Activated naive CD4-positive, alpha-beta T cell (primary cell): ENCODE results near the gene KDELR3.
"Not testable (repeated sequence)": the region's sequence is repeated elsewhere in the genome, so short reads cannot be mapped to it uniquely, and the experiment has no call there.

ENCODE experiments used
- DNase-seq, 4 experiments: peaks; one replicate each; lab custom pipeline; 2025; lab: John Stamatoyannopoulos, UW

Gene KDELR3

DNA sequence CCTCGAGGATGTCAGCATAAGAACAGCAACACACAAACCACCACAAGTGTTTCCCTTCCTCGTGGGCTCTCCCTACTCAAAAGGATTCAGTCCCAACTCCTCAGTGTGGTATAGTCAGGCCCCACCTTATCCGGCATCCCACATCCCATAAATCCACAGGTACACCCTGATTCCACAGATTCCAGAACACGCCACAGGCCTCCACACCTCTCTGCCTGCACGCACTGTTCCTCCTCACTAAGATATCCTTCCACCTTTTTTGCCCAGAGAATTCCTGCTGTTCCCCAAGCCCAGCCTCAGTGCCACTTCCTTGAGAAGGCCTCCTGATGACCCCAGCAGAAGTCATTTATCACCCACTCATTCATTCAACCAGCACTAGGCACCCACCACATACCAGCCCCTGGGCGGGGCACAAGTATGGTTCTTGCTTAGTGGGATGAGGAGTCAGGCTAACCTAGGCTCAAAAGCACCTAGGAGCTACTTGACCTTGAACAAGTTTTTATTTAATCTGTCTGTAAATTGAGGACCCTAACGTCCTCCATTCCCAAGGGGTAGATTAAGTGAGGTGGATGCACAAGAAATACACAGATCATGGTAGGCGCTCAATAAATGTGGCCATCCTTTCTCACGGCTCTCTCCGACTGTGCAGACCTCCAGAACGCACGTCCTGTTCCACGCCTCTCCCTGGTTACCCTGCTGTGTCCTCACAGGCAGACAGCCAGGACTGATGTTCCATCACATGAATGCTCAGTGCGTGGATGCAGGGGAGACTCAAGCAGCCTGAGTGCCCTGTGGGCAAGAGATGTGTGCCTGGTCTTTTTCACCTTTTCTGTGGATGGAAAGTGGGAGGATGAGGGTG, 10.8 kb upstream of the KDELR3 start:
- DNase-seq, result no peak

- no peak for DNase-seq
Observed at GRCh38 chr22:38460426-38460840, 7.5 kb upstream of the KDELR3 start.

DNA sequence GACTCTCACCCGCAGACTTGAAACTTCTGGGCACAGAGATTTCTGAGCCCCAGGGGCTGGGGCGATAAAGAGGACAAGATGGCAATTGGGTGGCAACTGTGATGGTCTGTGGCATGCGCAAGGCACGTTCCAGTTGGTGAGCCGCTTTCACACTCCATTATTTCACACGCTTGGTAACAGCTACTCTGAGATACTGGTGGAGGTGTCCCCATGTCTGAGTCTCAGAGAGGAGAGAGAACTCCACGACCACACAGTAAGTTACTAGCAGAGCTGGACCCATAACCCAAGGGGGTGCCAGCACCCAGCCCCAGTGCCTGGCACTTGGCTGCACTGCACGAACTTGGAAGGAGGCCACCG, 6.9 kb upstream of the KDELR3 start:
- no peak for DNase-seq

DNA sequence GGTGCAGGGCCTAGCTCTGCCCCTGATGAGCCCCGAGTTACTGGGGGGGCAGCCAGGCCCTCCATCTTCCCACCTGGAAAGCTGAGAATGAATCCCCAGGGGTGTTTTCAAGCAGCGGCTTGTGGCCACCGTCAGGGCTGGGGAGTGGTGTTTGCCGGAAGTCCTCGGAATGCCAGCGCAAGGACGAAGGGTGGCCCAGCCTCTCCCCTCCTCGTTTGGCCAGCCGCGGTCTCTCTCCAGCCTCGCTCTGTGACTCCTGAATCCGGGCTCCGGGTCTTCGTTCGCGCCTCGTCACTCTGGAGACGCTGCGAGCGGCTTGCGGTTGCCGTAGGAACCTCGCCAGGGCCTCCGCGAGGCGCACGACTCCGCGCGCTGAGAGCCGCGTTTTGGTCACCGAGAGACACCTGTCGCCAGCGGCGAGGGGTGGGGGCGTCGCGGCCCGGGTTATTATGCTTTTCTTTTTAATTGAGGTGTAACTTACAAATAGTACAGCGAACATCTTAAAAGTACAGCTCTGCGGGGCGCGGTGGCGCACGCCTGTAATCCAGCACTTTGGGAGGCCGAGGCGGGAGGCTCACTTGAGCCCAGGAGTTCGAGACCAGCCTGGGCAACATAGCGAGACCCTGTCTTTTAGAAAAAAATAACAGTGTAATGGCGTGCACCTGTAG, 6.3 kb upstream of the KDELR3 start:
- DNase-seq, result peak in 2 of 4 experiments; percentile 18 to 23

GRCh38 chr22:38462960-38463784, 4.7 kb upstream of the KDELR3 start:
- no peak for DNase-seq

- no peak for DNase-seq
Observed at GRCh38 chr22:38464992-38465672, 2.8 kb upstream of the KDELR3 start.

- DNase-seq, result no peak
Observed at GRCh38 chr22:38465673-38466490, 2.0 kb upstream of the KDELR3 start.

- no peak for DNase-seq
Observed at GRCh38 chr22:38467438-38467903, 425 bp upstream of the KDELR3 start.

DNA sequence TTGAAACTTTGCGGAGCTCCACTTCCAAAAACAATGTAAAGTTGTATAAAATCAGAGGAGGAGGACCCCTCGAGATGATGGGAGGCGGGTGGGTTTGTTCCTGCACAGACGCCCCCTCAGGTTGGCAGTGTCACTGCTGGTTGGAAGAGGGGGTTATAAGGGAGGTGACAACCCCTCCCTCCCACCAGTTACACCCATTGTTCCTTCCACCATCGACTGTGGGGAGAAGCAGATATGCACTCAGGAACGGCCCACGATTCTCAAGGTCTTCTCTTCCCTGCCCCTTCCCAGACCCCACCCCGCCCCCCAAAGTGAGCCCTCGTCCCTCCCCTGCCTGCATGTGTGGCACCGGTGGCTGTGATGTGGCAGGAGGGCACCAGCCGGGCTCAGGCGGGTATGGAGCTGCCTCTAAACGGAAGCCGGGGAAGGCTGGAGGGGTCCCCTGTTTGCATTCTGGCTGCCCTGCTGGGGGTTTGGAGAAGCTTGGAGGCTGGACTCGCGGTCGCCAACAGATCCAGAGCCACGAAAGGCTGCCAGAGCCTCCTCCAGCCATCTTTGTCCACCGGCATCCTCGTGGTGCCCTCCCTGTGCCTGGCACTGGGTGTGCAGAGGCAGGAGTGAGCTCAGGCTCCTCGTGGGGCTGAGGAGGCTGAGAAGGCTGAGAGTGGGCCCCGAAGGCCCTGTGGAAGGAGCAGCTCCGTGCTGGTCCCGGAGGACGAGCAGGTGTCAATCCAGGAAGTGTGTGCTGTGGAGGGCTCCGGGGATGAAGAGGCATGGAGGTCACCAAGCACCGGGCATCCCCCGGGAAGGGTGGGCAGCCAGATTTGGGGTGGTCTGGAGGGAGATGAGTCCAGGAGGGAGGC, 778 bp downstream of the KDELR3 start:
- DNase-seq, result no peak

DNA sequence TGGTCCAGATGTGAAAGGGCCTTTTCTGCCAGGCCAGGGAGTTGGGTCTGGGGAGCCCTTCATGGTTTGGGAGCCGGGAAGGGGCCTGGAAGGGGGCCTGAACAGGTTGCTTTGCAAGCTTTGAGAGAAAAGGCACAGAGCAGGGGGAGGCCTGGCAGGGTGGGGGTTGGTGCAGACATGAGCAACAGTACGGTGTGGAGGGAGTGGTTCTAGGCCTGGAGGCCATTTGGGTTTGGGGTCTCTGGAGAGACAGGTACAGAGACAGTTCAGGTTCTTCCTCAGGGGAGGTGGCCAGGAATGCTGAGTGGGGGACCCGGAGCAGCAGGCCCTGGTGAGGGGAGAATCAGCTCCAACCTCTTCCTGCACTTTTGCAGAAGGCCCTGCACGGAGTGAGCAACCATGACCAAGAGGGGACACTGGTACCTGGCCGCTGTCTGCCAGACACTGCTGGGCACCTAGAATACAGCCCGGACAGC, 1.4 kb downstream of the KDELR3 start:
- DNase-seq, result no peak

DNA sequence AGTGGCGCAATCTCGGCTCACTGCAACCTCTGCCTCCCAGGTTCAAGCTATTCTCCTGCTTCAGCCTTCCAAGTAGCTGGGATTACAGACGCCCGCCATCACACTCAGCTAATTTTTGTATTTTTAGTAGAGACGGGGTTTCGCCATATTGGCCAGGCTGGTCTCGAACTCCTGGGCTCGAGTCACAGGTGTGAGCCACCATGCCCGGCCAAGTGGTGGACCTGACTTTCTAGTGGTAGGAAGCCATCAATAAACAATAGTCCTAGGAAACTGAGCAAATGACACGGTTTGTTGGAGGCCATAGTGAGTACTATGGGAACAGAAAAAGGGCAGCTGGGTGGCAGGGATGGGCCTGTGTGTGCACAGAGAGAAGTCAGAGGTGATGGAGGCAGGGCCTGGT, 2.3 kb downstream of the KDELR3 start:
- DNase-seq, result not testable (repeated sequence)

- no peak for DNase-seq
Observed at GRCh38 chr22:38471237-38471636, 3.3 kb downstream of the KDELR3 start.

GRCh38 chr22:38474003-38474607, 6.2 kb downstream of the KDELR3 start:
- DNase-seq, result no peak

- no peak for DNase-seq
Observed at GRCh38 chr22:38477585-38477984, 9.7 kb downstream of the KDELR3 start.

- DNase-seq, result no peak
Observed at GRCh38 chr22:38479096-38479837, 11.4 kb downstream of the KDELR3 start.

GRCh38 chr22:38481162-38481870, 13.4 kb downstream of the KDELR3 start:
- no peak for DNase-seq

DNA sequence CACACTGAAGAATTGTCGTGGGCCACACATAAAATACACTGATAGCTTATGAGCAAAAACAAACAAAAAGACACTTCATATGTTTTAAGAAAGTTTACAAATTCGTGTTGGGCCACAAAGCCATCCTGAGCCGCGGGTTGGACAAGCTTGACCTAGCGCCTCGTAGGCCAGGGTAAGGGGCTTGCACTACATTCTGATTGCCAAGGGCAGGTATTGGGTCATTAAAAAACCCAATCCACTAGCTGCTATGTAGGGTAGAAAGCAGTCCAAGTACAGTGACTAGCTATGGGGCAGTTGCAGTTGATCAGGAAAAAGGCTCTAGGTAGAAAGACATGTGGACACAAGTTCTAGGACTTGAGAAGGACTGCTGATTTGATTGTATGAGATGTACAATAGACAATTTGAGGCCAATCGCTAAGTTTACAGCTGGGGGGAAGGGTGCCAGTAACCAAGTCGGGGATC, 14.0 kb downstream of the KDELR3 start:
- DNase-seq, result no peak
